ENCODE data around the gene FRMD3.

GRCh38 chr9:83477120-83477519, 61.1 kb downstream of the FRMD3 start:
- TF ChIP-seq CTCF (IDR thresholded peaks at IDR 0.05), result no peak
- no peak for TF ChIP-seq POLR2A (IDR thresholded peaks at IDR 0.05)
